GM21526 (cell line): ENCODE results near the gene PRKG1.
"Not testable (repeated sequence)": the region's sequence is repeated elsewhere in the genome, so short reads cannot be mapped to it uniquely, and the experiment has no call there.

ENCODE experiments used
- ATAC-seq: cut with Tn5 transposase; IDR thresholded peaks from one replicate; pipeline ENCODE4 v1.9.1; 2021; ENCODE audit warnings: moderate library complexity; ENCODE audit not compliant: unreplicated experiment, low FRiP score

PRKG1 gene

GRCh38 chr10:51313251-51313650, 239.0 kb downstream of the PRKG1 start:
- ATAC-seq, result no peak

GRCh38 chr10:51313773-51314478, 239.6 kb downstream of the PRKG1 start:
- no peak for ATAC-seq

GRCh38 chr10:51314481-51314880, 240.2 kb downstream of the PRKG1 start:
- no peak for ATAC-seq

- no peak for ATAC-seq
Measured at GRCh38 chr10:51318399-51319172, 244.3 kb downstream of the PRKG1 start.

- ATAC-seq, result no peak
Measured at GRCh38 chr10:51319173-51319435, 244.8 kb downstream of the PRKG1 start.

GRCh38 chr10:51321300-51321699, 247.0 kb downstream of the PRKG1 start:
- no peak for ATAC-seq

GRCh38 chr10:51321980-51322379, 247.7 kb downstream of the PRKG1 start:
- no peak for ATAC-seq

- no peak for ATAC-seq
Measured at GRCh38 chr10:51325649-51326048, 251.4 kb downstream of the PRKG1 start.

- no peak for ATAC-seq
Measured at GRCh38 chr10:51326174-51326573, 251.9 kb downstream of the PRKG1 start.

GRCh38 chr10:51327432-51327831, 253.1 kb downstream of the PRKG1 start:
- no peak for ATAC-seq

- no peak for ATAC-seq
Measured at GRCh38 chr10:51340366-51340765, 266.1 kb downstream of the PRKG1 start.

- ATAC-seq, result no peak
Measured at GRCh38 chr10:51340845-51341610, 266.7 kb downstream of the PRKG1 start.

- not testable (repeated sequence) for ATAC-seq
Measured at GRCh38 chr10:51341745-51342144, 267.5 kb downstream of the PRKG1 start.

GRCh38 chr10:51342381-51342780, 268.1 kb downstream of the PRKG1 start:
- ATAC-seq, result no peak

GRCh38 chr10:51343391-51343790, 269.1 kb downstream of the PRKG1 start:
- ATAC-seq, result no peak

- ATAC-seq, result no peak
Measured at GRCh38 chr10:51344371-51344770, 270.1 kb downstream of the PRKG1 start.

GRCh38 chr10:51348622-51349021, 274.3 kb downstream of the PRKG1 start:
- no peak for ATAC-seq

GRCh38 chr10:51357170-51357569, 282.9 kb downstream of the PRKG1 start:
- ATAC-seq, result no peak

GRCh38 chr10:51358227-51358626, 283.9 kb downstream of the PRKG1 start:
- ATAC-seq, result no peak

GRCh38 chr10:51363415-51363814, 289.1 kb downstream of the PRKG1 start:
- ATAC-seq, result no peak

GRCh38 chr10:51364674-51365073, 290.4 kb downstream of the PRKG1 start:
- ATAC-seq, result no peak

GRCh38 chr10:51366044-51366443, 291.8 kb downstream of the PRKG1 start:
- no peak for ATAC-seq
